Left kidney (tissue), 8 donors: ENCODE results near the gene PKLR. TPM values are rescaled to one million over a fixed set of nuclear protein-coding genes. Genes with fewer than 3 reads are reported as not detected.
"Not testable (repeated sequence)": the region's sequence is repeated elsewhere in the genome, so short reads cannot be mapped to it uniquely, and the experiment has no call there.

Source experiments
- DNase-seq: peaks from one replicate; pipeline ENCODE4 v3.0.0-alpha.2; 2013
- long read RNA-seq, 8 donors: transcript quantifications; one replicate each; lab custom pipeline, GENCODE V29; 2026
- polyA plus RNA-seq: library from polyadenylated mRNA; unstranded; fragments of 120-200 nt; gene quantifications from one replicate; pipeline ENCODE4 v1.2.1, GENCODE V29; 2013; ENCODE audit not compliant: insufficient read length

PKLR gene
- polyA plus RNA-seq, result 7.6 TPM
- long read RNA-seq, donor 1, partial matches to known transcripts, result 0 of 1 reads
- long read RNA-seq, donor 1, other reads (novel, unspliced or antisense), result 0 of 1 reads
- long read RNA-seq, donor 2, partial matches to known transcripts, result 0 of 2 reads
- long read RNA-seq, donor 2, other reads (novel, unspliced or antisense), result 0 of 2 reads
- long read RNA-seq, donor 3, partial matches to known transcripts, result 106 of 151 reads
- long read RNA-seq, donor 3, other reads (novel, unspliced or antisense), result 44 of 151 reads
- long read RNA-seq, donor 4, result 0 reads
- long read RNA-seq, donor 5, partial matches to known transcripts, result 0 of 1 reads
- long read RNA-seq, donor 5, other reads (novel, unspliced or antisense), result 0 of 1 reads
- long read RNA-seq, donor 6, partial matches to known transcripts, result 68 of 68 reads
- long read RNA-seq, donor 6, other reads (novel, unspliced or antisense), result 0 of 68 reads
- long read RNA-seq, donor 7, partial matches to known transcripts, result 0 of 1 reads
- long read RNA-seq, donor 7, other reads (novel, unspliced or antisense), result 0 of 1 reads
- long read RNA-seq, donor 8, result 0 reads

DNA sequence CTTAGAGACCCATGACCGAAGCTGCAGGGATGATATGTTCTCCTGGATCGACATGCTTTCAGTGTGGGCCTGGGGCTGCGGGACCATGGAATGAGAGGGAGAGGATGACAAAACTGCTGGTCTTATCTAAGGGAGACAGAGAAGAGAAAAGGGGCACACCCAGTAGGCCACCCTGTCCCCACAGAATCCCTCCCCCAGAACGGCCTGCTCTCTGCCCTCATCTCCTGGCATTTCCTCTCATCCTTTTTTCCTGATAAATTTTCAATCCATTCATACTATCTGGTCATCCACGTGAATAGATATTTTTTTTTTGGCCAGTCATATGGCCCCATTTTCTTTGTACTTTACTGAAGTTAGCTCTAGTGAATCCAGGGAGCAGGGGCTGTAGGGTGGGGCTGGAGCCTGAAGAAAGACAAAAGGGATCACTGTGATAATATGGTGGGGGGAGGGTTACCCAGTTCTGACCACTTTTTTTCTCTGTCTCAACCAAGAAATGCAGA, at the start of gene PKLR:
TSS of gene PKLR (minus strand) at position 97 of the 500 bp plus-strand sequence. CDS start at position 54, 43 bp downstream.
- DNase-seq, result no peak

DNA sequence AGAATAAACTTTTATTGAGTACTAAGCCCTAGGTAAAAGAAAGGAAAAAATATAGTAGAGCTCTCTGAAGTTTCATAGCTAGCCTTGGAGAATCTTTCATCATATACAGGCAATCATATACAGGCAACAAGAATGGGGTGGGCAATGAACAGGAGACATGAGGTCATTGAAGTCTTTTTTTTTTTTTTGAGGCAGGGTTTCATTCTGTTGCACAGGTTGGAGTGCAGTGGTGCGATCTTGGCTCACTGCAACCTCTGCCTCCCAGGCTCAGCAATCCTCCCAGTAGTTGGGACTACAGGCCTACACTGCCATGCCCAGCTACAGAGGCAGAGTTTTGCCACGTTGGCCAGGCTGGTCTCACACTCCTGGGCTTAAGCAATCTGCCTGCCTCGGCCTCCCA, 41.6 kb upstream of the PKLR start:
- no peak for DNase-seq

DNA sequence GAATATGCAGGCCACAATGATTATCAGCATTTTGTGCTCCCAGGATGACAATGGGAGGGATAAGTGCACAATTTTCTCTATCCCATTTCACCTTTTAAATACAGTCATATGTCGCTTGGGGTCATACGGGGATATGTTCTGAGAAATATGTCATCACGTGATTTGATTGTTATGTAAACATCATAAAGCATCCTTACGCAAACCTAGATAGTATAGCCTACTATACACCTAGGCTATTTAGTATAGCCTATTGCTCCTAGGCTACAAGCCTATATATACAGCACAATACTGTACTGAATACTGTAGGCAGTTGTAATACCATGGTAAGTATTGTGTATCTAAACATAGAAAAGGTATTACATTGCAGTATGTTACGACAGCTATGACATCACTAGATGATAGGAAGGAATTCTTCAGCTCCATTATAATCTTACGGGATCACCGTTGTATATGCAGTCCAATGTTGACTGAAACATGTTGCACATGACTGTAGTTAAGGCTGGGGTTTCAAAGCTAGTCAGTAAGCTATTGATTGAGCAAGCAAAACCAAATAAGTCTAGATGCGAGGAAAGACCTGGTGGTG, 38.4 kb upstream of the PKLR start:
- DNase-seq, result no peak

DNA sequence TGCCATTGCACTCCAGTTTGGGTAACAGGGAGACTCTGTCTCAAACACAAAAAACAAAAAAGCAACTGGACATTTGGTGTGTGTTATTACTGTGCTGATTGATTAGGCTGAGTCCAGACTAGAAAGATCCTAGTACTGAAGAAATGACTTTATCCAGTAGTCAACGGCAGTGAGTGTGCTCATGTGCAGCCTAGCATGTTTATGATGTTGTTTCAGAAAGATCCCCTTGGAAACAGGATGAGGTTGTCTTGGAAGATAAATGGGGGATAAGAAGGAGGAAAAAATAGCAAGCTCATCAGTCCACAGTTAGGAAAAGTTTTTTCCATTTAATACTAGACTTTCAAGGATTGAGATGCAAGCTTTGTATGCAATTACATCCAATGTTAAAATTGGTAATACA, 33.7 kb upstream of the PKLR start:
- peak; percentile 35 for DNase-seq

DNA sequence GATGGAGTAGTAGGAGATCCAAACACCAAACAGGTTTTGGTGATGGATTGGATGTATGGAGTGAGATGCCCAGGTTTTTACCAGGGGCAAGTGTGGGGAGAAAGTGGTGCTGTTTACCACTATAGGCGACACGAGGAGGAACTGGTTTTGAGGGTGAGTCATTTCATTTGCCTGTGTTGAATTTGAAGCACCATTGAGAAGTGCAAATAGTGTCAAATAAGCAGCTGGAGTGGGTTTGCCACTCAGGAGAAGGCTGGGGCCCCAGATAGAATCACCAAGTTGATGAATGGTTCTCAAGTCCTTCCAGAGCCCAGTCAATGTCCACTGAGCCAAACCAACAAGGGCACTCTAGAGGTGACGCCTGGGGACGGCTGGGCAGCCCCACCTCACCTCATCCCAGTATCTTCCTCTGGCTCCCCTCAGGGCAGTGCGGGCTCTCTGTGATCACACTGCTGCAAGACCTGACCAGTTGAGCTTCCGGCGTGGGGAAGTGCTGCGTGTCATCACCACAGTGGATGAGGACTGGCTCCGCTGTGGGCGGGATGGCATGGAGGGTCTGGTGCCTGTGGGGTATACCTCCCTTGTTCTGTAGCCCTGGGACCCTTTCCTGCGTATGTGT, 28.9 kb upstream of the PKLR start:
- DNase-seq, result no peak

DNA sequence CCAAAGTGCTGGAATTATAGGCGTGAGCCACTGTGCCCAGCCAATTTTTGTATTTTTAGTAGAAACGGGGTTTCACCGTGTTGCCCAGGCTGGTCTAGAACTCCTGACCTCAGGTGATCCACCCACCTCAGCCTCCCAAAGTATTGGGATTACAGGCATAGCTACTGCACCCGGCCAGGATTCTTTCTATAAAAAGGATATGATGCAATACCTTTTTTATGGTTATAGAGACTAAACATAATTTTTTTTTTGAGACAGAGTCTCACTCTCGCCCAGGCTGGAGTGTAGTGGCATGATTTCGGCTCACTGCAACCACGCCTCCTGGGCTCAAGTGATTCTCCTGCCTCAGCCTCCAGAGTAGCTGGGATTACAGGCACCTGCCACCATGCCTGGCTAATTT, 27.6 kb upstream of the PKLR start:
- not testable (repeated sequence) for DNase-seq

DNA sequence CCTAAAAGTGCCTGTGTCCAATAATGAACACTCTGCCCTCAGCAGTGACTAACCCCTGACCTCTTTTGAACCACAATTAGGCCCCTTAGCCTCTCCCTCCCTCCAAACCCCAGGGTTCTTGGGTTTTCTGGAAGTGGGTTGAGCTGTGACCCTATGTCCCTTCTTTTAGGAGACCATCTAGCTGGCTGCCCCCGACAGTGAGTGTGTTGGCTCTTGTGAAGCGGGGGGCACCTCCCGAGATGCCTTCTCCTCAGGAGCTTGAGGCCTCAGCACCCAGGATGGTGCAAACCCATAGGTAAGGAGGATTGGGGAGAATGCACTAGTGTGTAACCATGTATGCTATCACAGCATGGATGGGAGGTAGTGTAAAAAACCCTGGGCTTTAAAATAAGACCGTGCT, 26.7 kb upstream of the PKLR start:
- no peak for DNase-seq

DNA sequence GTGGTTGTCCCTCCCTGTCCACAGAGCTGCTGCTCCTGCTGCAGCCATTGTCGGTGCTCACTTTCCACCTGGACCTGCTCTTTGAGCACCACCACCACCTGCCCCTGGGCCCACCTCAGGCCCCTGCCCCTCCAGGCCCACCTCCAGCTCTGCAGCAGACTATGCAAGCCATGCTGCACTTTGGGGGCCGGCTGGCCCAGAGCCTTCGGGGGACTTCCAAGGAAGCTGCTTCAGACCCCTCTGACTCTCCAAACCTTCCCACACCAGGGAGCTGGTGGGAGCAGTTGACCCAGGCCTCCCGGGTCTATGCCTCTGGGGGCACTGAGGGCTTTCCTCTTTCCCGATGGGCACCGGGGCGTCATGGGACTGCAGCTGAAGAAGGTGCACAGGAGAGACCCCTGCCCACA, 25.4 kb upstream of the PKLR start:
- DNase-seq, result no peak

DNA sequence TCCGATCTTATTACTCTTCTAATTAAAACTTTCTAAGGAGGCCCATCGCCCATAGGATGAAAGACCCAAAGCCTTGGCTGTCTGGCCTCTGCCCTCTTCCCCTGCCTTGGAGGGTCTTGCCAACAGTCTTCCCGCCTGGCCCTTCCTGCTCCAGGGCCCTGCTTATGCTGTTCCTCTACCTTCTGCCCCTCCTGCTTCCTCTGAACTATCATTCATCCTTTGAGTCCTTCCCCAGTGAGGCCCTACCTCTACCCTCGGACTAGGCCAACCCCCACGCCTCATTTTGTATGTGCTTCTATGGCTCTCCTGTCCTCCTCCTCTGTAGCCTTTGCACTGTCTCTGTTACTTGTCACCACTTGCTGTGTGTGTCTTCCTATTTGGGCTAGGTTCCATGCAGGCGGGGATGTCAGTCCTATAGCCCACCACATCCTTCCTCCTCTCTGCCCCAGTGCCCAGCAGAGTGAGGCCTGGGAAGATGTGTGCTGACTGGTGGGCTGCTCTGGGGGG, 24.8 kb upstream of the PKLR start:
- no peak for DNase-seq

DNA sequence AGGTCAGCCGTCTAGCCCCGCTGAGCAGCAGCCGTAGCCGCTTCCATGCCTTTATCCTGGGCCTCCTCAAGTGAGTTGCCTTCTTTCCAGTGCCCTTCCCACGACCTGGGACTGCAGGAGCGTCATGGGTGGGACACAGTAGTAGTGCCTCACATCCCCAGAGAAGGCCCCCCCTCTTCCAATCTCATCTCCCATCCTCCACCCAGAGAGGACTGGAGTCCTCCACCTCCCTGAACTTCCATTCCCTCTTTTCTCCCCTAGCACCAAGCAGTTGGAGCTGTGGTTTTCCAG, 24.3 kb upstream of the PKLR start:
- DNase-seq, result no peak

DNA sequence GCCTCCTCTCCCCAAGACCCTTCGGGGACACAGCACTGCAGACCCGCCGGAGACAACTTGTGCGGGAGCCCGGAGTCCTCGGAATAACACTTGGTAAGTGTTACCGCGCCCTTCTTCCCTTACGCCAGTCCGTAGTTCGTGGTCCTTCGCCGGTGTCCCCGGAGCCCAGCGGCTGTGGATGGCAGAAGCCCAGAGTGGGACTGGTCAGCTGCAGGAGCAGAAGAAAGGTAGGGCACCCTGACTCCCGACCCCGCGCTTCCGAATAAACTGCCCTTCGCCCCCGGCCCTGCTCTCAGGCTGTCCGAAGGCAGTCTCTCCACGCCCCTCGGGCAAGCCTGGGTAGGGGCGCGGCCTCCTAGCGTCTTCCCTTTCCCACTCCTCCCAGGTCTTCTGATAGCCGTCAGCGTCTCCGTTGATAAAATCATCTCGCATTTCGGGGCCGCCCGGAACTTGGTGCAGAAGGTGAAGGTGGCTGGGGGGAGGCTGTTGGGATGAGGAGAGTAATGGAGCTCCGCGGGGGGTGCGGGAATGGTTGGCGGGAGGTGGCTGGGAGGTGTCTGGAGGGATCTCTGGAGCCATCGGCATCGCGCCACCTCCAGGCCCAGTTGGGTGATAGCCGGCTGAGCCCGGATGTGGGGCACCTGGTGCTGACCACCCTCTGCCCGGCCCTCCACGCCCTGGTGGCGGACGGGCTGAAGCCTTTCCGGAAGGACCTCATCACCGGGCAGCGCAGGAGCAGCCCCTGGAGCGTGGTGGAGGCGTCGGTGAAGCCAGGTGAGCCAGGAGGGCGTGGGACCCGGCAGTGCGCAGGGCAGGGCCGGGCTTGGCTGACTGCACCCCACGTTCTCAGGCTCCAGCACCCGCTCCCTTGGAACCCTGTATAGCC, 23.7 kb upstream of the PKLR start:
- DNase-seq, result peak; percentile 47

DNA sequence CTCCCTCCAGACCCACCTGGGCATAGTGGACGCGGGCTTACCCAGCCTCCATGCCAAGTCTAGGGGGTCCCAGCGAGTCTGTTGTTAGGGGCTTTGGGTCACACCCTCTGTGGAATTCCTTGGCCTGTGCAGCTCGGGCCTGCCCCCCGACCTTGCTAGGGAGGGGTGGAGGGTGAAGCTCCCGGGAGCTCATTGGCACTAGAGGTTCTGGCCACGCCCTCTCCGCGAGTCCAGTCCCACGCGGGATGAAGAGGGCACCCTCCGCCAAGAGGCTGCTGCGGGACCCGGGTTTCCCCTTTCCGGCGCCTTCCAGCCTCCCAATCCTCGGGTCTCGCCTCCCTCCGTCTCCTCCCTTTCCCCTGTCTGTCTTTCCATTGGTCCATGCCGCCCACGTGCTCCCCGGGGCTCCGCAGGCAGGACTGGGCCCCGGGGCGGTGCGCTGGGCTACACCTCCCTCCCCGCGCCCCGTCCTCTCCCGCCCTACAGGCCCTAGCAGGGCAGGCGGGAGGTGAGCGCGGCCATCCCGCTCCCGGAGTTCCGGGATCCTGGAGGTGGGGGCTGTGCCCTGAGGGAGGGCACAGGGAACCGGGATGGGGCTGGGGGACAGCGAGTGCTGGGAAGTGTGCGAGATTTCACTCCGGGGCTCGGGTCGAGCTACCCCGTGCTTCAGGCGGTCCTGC, 22.9 kb upstream of the PKLR start:
- DNase-seq, result peak; percentile 89

DNA sequence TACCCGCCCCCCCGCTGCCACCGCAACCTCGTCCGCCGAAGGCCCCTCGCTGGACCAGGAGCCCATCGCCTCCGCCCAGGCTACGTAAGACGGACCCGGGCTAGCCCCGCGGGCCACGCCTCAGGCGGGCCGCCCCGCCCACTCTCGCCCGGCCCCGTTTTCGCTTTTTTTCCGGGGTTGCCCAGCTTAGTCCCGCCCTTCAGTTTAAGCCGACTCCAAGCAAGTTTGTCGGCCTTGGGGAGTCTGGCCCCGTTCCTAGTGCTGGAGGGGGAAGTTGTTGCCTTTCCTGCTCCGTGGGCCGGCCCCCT, 22.4 kb upstream of the PKLR start:
- DNase-seq, result peak; percentile 81

DNA sequence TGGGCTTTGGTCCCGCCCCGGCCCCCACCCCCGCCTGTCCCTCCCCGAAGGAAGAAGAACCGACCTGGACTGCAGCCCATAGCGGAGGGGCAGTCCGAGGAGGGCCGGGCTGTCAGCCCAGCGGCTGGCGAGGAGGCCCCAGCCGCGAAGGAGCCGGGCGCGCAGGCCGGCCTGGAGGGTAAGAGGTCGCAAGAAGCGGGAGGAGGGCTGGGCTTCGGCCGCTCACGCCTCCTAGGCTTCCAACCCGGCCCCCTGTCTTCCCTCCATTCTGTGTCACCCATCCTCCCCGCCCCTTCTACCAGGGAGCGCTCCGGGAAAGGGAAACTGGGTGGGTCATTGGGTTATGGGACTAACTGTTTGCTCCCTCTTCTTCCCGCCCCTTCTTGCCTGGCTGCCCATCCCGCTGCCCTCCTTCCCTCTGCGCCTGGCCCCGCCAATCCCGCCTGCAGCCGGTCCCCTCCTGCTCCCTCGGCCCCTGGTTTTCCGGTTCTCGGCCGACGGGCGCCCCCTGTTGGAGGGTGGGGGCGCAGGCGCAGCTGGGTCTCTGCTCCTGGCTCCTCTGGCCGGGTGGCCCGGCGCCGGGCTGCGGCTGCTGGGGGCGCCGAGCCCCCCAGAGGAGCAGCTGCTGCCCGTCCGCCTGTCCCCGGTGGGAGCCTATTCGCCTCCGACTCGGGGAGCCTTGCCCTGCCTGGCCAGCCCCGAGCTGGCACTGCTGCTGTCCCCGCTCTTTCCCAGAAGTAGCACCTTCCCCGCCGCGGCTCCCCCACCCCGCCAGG, 21.9 kb upstream of the PKLR start:
- peak; percentile 89 for DNase-seq

DNA sequence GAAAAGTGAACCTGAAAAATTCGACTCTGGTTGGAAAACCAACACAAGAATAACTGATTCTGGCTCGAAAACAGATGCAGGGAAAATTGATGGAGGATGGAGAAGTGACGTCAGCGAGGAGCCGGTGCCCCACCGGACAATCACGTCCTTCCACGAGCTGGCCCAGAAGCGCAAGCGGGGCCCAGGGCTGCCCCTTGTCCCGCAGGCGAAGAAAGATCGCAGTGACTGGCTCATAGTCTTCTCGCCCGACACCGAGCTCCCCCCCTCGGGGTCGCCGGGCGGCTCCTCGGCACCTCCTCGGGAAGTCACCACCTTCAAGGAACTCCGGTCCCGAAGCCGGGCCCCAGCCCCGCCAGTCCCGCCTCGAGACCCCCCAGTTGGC, 21.3 kb upstream of the PKLR start:
- peak; percentile 14 for DNase-seq

DNA sequence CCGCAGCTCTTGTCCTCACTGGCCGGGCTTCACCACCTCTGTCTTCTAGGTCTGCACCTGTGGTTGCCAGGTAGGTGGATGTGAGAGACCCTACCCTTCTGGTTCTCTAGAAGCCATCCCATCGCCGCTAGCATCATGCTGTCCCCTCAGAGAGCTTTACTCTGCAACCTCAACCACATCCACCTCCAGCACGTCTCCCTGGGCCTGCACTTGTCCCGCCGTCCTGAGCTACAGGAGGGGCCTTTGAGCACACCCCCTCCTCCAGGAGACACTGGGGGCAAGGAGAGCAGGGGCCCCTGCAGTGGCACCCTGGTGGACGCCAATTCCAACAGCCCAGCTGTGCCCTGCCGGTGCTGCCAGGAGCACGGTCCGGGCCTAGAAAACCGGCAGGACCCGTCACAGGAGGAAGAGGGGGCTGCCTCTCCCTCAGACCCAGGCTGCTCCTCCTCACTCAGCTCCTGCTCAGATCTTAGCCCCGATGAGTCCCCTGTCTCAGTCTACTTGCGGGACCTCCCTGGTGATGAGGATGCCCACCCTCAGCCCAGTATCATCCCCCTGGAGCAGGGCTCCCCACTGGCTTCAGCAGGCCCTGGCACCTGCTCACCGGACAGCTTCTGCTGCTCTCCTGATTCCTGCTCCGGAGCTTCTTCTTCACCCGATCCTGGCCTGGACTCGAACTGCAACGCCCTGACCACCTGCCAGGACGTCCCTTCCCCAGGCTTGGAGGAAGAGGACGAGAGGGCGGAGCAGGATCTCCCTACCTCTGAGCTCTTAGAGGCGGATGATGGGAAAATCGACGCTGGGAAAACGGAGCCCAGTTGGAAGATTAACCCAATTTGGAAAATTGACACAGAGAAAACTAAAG, 20.6 kb upstream of the PKLR start:
- DNase-seq, result no peak

DNA sequence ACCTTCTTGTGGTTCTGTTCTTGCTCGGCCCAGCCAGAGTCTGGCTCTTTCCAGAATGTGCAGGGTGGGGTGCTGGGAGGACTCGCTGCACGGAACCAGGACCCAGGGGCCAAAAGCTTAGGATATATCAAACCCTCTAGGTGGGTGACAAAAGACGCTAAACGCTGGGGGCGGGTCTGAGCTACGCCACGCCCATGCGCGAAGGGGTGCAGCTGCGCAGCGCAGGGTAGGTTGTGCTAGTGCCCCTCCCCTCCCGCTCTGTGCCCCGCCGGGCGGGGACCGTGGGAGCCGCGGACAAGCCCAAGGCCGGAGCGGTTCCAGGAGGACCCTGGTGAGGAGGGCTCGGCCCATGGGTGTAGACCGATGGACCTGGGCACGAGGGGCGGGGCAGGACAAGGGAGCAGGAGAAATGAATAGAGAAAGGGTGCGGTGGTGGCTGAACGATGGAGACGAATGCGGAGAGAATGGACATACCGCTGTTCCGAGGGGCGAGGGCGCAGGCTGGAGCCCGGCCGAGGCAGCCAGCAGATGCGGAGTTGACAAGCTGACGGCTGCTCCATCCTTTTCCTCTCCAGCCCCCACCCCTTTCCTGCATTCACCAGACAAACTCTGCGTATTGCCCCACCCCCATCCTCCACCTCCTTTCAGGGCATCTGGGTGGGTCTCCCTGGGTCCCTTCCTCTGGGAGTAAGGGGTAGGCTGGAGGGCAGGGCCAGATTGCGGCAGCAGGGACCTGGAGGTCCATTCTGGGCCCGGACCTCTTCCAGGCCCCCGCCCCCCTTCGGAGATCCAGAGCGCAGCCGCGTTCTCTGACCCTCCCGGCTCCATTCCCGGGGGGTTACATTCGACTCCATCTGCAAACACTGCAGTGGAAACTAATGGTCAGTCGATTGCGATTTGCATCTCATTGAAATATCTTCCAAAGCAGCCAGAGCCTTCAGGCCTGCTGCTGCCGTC, 19.7 kb upstream of the PKLR start, which contains the start of gene RUSC1:
TSS of gene RUSC1 (plus strand) at position 234 of the 957 bp plus-strand sequence. CDS start 880 bp downstream, outside the sequence.
- peak; percentile 77 for DNase-seq

DNA sequence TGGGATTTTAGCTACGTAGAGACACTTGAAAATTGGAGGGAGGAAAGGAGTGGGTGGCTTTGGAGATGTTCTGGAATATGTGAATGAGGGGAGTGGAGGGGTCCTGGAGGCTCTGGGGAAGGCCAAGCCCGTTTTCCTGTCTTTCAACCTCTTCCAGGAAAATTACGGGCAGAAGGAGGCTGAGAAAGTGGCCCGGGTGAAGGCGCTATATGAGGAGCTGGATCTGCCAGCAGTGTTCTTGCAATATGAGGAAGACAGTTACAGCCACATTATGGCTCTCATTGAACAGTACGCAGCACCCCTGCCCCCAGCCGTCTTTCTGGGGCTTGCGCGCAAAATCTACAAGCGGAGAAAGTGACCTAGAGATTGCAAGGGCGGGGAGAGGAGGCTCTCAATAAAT, 19.0 kb upstream of the PKLR start:
- DNase-seq, result no peak
